CD4-positive, alpha-beta T cell (primary cell): ENCODE results near the gene GLTP. TPM values are rescaled to one million over a fixed set of nuclear protein-coding genes. Genes with fewer than 3 reads are reported as not detected.

Experiments used
- ATAC-seq: fragments of 200-7000 bp; cut with Tn5 transposase; one replicate; pipeline ENCODE4 v1.10.0; 2022; ENCODE audit warnings: mild to moderate bottlenecking; ENCODE audit not compliant: poor library complexity
- CTCF ChIA-PET: fragments of 350-600 bp; sonication (Branson Sonifier 250); formaldehyde crosslinking; loops from one replicate; lab custom pipeline; 2021; ENCODE audit warnings: antibody characterized with exemption, inconsistent platforms; lab: Charles Lee
- POLR2A ChIA-PET: fragments of 350-600 bp; sonication (Branson Sonifier 250); formaldehyde crosslinking; loops from one replicate; lab custom pipeline; 2021; ENCODE audit warnings: antibody characterized with exemption, inconsistent platforms; lab: Charles Lee
- DNase-seq, 14 experiments: peaks; one replicate each; pipeline ENCODE4 v3.0.0-alpha.2; 2013 to 2020; ENCODE audit warnings: mixed read lengths in 2 of 14
- H3K27ac ChIP-seq, 2 donors: one replicate each; pipeline versions ENCODE4 v1.5.1 to v1.7.0; 2013; ENCODE audit warnings: low read length in 2 of 2, low read depth in 1 of 2, mild to moderate bottlenecking in 1 of 2
- H3K27me3 ChIP-seq, 2 experiments: 1 replicate in 1 of 2; 2 replicates in 1 of 2; pipeline versions ENCODE4 v1.6.1 to v1.7.0; 2013; ENCODE audit warnings: low read length in 2 of 2, control low read depth in 1 of 2, mild to moderate bottlenecking in 1 of 2, moderate library complexity in 1 of 2; ENCODE audit not compliant: insufficient read depth in 2 of 2, control insufficient read depth in 1 of 2
- H3K36me3 ChIP-seq: one replicate; pipeline ENCODE4 v1.6.1; 2013; ENCODE audit warnings: low read length, control low read depth; ENCODE audit not compliant: insufficient read depth
- H3K4me1 ChIP-seq: one replicate; pipeline ENCODE4 v1.6.1; 2013; ENCODE audit warnings: low read length, control low read depth; ENCODE audit not compliant: insufficient read depth
- H3K4me3 ChIP-seq: one replicate; pipeline ENCODE4 v1.5.1; 2013; ENCODE audit warnings: mild to moderate bottlenecking, low read length, moderate library complexity
- H3K9me3 ChIP-seq, 2 experiments: 1 replicate in 1 of 2; 2 replicates in 1 of 2; pipeline versions ENCODE4 v1.6.1 to v1.7.0; 2013; ENCODE audit warnings: low read length in 2 of 2, mild to moderate bottlenecking in 2 of 2, control low read depth in 1 of 2, moderate library complexity in 1 of 2; ENCODE audit not compliant: control insufficient read depth in 1 of 2, insufficient read depth in 1 of 2
- H3K27ac Mint-ChIP-seq: one replicate; pipeline ENCODE4 v1.8.0; 2020; ENCODE audit warnings: mixed read lengths
- H3K27me3 Mint-ChIP-seq: one replicate; pipeline ENCODE4 v1.8.0; 2021; ENCODE audit warnings: mixed read lengths
- H3K36me3 Mint-ChIP-seq: one replicate; pipeline ENCODE4 v1.8.0; 2021; ENCODE audit warnings: low read depth, mixed read lengths
- H3K4me1 Mint-ChIP-seq: one replicate; pipeline ENCODE4 v1.8.0; 2021; ENCODE audit warnings: low read depth, mixed read lengths
- H3K4me3 Mint-ChIP-seq: one replicate; pipeline ENCODE4 v1.8.0; 2020; ENCODE audit warnings: mild to moderate bottlenecking, mixed read lengths
- H3K9me3 Mint-ChIP-seq: one replicate; pipeline ENCODE4 v1.8.0; 2020; ENCODE audit warnings: mixed read lengths
- intact Hi-C, 2 experiments: fragments of 100-400 bp; cut with DNase I in 1 of 2; cut with micrococcal nuclease in 1 of 2; formaldehyde crosslinking; loops; one replicate each; pipeline versions ENCODE4 v1.15.1 to v1.9.0; 2023 to 2025; cut with DNase I, micrococcal nuclease
- total RNA-seq, 174 experiments: library from RNA in 2 of 174; stranded (reverse) in 2 of 174; gene quantifications; one replicate each; pipeline ENCODE4 v1.2.3 and lab custom pipeline; 2021 to 2026
- TF ChIP-seq, protein P1 (sequence below): fragments of 200-600 bp; IDR thresholded peaks from one replicate; pipeline ENCODE4 v1.8.0; 2022; ENCODE audit warnings: antibody characterized with exemption, mild to moderate bottlenecking

GLTP gene
- total RNA-seq, 2 experiments from 2014 or later, result 24.8 to 25.2 TPM

DNA sequence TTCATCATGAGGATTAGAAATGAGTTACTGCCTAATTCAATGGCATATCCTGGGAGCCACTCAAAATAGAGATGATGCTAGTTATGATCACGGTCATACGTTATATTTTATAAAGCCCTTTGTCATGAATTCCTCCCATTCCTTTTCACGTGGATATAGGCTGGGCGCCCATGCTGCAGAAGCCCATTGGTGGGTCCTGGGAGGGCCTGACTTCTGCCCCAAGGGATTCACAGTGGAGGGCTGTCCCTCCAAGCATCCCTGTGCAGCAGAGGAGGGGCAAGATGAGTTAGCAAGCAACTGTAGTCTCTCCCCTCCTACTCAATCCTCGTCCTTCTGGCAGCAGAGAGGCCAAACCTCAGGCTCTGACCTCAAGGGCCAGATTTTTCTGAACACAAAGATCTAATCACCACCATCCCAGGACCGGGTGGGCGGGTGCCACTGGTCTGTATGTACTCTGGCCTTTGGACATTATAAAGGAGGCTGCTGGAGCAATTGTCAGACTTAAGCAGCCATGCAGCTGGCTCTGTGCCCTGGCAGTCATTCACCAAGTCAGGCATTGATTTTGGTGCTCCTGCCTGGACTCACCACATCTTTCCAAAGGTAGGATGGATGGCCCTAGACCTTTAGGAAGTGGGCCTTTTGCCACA lies 8.6 kb downstream of the GLTP start:
- H3K27me3 ChIP-seq, result no peaks in the 10 kb centered on the region
- Mint-ChIP-seq H3K36me3 (peaks cover 30% of the 10 kb centered on the region), H3K4me3 (no peak overlapping the region), H3K27me3 (no peaks in the 10 kb centered on the region), H3K27ac (no peak overlapping the region), H3K9me3 (no peaks in the 10 kb centered on the region), H3K4me1 (peaks cover 36% of the 10 kb centered on the region)
- TF ChIP-seq, protein P1, sequence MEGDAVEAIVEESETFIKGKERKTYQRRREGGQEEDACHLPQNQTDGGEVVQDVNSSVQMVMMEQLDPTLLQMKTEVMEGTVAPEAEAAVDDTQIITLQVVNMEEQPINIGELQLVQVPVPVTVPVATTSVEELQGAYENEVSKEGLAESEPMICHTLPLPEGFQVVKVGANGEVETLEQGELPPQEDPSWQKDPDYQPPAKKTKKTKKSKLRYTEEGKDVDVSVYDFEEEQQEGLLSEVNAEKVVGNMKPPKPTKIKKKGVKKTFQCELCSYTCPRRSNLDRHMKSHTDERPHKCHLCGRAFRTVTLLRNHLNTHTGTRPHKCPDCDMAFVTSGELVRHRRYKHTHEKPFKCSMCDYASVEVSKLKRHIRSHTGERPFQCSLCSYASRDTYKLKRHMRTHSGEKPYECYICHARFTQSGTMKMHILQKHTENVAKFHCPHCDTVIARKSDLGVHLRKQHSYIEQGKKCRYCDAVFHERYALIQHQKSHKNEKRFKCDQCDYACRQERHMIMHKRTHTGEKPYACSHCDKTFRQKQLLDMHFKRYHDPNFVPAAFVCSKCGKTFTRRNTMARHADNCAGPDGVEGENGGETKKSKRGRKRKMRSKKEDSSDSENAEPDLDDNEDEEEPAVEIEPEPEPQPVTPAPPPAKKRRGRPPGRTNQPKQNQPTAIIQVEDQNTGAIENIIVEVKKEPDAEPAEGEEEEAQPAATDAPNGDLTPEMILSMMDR, result no peak
- CTCF ChIA-PET, result no interaction called here
- H3K27ac ChIP-seq, result no peak overlapping the region
- ATAC-seq (no peak), DNase-seq (no peak)
- peaks cover 1% of the 10 kb centered on the region for H3K4me1 ChIP-seq
- no peak overlapping the region for H3K4me3 ChIP-seq
- no peaks in the 10 kb centered on the region for H3K9me3 ChIP-seq
- intact Hi-C loops, result no loop called here
- POLR2A ChIA-PET, result no interaction called here
- peaks cover 10% of the 10 kb centered on the region for H3K36me3 ChIP-seq

- Histone ChIP-seq H3K4me3 (no peak overlapping the region), H3K27ac (no peak overlapping the region), H3K9me3 (no peaks in the 10 kb centered on the region), H3K4me1 (no peaks in the 10 kb centered on the region), H3K27me3 (no peaks in the 10 kb centered on the region), H3K36me3 (peaks cover 10% of the 10 kb centered on the region)
- Mint-ChIP-seq H3K36me3 (peaks cover 30% of the 10 kb centered on the region), H3K4me1 (peaks cover 33% of the 10 kb centered on the region), H3K9me3 (no peaks in the 10 kb centered on the region), H3K27me3 (no peaks in the 10 kb centered on the region), H3K27ac (no peak overlapping the region), H3K4me3 (no peak overlapping the region)
- TF ChIP-seq, protein P1, result no peak
- ATAC-seq (no peak), DNase-seq (no peak)
- intact Hi-C loops, result no loop called here
- ChIA-PET CTCF (no interaction called here), POLR2A (no interaction called here)
Measured at GRCh38 chr12:109870648-109871047, 9.7 kb downstream of the GLTP start.

DNA sequence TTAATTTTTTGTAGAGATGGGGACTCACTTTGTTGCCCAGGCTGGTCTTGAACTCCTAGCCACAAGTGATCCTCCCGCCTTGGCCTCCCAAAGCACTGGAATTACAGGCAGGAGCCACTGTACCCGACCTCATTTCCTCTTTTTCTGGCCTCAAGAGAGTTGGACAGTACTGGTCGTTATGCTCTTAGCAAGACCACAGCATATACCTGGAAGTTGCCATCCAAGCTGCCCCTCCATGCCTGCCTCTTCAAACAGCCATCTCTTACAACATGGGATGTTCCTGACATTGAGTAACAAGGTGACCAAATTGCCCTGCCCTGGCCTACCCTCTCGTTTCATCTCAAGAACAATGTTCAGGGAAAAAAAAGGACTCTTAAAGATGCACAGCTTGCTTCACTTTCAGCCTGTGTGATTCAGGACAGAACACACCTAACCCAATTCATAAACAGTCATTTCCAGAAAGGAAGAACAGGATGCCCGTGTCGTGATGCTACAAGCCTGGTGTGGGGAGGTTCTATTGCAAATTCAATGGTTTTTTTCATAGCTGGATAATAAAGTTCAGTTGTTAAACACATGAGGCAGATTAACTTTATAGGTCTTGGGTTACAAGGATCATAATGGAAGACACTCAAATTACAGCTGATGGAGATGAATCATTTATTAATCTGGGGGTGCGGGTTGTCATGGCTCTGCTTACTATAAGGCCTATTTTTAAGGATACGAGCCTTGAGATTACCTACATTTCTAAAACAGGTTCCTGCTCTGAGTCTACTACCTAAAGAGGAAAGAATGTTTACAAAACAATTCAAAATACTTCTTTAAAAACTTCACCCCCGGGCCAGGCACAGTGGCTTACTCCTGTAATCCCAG lies 11.9 kb downstream of the GLTP start:
- Mint-ChIP-seq H3K36me3 (peaks cover 21% of the 10 kb centered on the region), H3K4me3 (no peak overlapping the region), H3K4me1 (peaks cover 23% of the 10 kb centered on the region), H3K27ac (no peak overlapping the region), H3K27me3 (no peaks in the 10 kb centered on the region), H3K9me3 (no peaks in the 10 kb centered on the region)
- H3K27me3 ChIP-seq, result no peaks in the 10 kb centered on the region
- no peak overlapping the region for H3K27ac ChIP-seq
- POLR2A ChIA-PET, result interaction anchor here (0.6 kb wide), 1 partner anchor 599 kb away, joined by 3 read pairs; the partner anchor contains the start of gene GPN3
- DNase-seq, result no peak
- CTCF ChIA-PET, result interaction anchor here (2.0 kb wide), 1 partner anchor 24 kb away, joined by 6 read pairs; no protein-coding TSS in a partner anchor
- intact Hi-C loops, result no loop called here
- peaks cover 17% of the 10 kb centered on the region for H3K4me1 ChIP-seq
- TF ChIP-seq, protein P1, result no peak
- H3K9me3 ChIP-seq, result no peaks in the 10 kb centered on the region
- no peak for ATAC-seq
- H3K4me3 ChIP-seq, result no peak overlapping the region
- H3K36me3 ChIP-seq, result peaks cover 10% of the 10 kb centered on the region
